Brain microvascular endothelial cell (primary cell): ENCODE results near the gene THSD7B.
"Not testable (repeated sequence)": the region's sequence is repeated elsewhere in the genome, so short reads cannot be mapped to it uniquely, and the experiment has no call there.

ENCODE experiments used
- DNase-seq: peaks from one replicate; pipeline ENCODE4 v3.0.0-alpha.2; 2020
- H3K27ac ChIP-seq: fragments of 250-450 bp; sonication (Bioruptor Pico); 2 replicates; pipeline ENCODE4 v1.5.1; 2020; ENCODE audit warnings: mild to moderate bottlenecking, moderate library complexity
- H3K27me3 ChIP-seq: fragments of 250-450 bp; sonication (Bioruptor Pico); replicated peaks from 2 replicates; pipeline ENCODE4 v1.5.1; 2020; ENCODE audit warnings: mild to moderate bottlenecking
- H3K36me3 ChIP-seq: fragments of 250-450 bp; sonication (Bioruptor Pico); replicated peaks from 2 replicates; pipeline ENCODE4 v1.5.1; 2020; ENCODE audit warnings: mild to moderate bottlenecking
- H3K4me3 ChIP-seq: 2 replicates; pipeline ENCODE4 v1.5.1; 2011; ENCODE audit warnings: low read depth, mild to moderate bottlenecking, control low read depth, low read length, moderate library complexity
- in situ Hi-C: cut with HindIII; loops from 2 replicates; pipeline ENCODE4 v1.10.0; 2017; ENCODE audit warnings: low sequenced_read_pairs, low pct_ligation_motif_present
- TF ChIP-seq, protein P1 (sequence below): IDR thresholded peaks from 2 replicates; pipeline ENCODE4 v1.5.1; 2011; ENCODE audit warnings: low read depth, mild to moderate bottlenecking, moderate library complexity, low read length, control low read depth, inconsistent platforms; ENCODE audit errors: missing control alignments

The THSD7B gene

DNA sequence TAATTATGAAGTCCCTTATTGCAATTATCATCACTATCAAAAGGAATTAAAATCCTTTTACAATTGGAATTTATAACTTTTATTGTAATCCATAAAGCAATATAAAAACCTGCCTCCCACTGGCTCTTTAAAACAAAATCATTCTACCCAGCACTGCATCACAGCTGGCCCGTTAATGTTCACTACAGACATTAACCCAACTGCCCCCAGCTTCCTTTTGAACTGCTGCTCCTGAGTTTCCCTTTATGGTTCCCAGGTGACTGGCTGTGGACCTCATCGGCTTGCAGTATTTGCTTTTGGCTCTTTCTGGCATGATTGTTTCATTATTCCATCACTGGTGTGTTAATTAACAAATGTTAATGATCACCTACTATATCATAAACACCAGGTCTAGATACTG is 535.6 kb downstream of the THSD7B start:
- TF ChIP-seq, protein P1, sequence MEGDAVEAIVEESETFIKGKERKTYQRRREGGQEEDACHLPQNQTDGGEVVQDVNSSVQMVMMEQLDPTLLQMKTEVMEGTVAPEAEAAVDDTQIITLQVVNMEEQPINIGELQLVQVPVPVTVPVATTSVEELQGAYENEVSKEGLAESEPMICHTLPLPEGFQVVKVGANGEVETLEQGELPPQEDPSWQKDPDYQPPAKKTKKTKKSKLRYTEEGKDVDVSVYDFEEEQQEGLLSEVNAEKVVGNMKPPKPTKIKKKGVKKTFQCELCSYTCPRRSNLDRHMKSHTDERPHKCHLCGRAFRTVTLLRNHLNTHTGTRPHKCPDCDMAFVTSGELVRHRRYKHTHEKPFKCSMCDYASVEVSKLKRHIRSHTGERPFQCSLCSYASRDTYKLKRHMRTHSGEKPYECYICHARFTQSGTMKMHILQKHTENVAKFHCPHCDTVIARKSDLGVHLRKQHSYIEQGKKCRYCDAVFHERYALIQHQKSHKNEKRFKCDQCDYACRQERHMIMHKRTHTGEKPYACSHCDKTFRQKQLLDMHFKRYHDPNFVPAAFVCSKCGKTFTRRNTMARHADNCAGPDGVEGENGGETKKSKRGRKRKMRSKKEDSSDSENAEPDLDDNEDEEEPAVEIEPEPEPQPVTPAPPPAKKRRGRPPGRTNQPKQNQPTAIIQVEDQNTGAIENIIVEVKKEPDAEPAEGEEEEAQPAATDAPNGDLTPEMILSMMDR: no peak
- Histone ChIP-seq H3K4me3 (no peak overlapping the region), H3K27ac (no peak overlapping the region), H3K27me3 (no peaks in the 10 kb centered on the region), H3K36me3 (no peaks in the 10 kb centered on the region)
- in situ Hi-C loops: no loop called here
- DNase-seq: no peak

DNA sequence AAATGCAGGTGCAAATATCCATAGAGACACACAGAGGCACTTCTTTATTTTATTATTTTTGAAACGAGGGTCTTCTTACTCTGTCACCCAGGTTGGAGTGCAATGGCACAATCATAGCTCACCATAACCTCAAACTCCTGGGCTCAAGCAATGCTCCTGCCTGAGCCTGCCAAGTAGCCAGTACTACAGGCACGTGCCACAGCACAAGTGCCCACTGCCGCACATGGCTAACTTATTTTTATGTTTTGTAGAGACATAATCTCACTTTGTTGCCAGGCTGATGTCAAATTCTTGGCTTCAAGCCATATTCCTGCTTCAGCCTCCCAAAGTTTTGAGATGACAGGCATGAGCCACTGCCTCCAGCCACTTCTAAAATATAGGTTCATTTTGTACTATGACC is 537.6 kb downstream of the THSD7B start:
- H3K27me3 ChIP-seq: no peaks in the 10 kb centered on the region
- no peak for DNase-seq
- H3K4me3 ChIP-seq: no peak overlapping the region
- in situ Hi-C loops: no loop called here
- H3K27ac ChIP-seq: no peak overlapping the region
- no peaks in the 10 kb centered on the region for H3K36me3 ChIP-seq
- TF ChIP-seq, protein P1: no peak

DNA sequence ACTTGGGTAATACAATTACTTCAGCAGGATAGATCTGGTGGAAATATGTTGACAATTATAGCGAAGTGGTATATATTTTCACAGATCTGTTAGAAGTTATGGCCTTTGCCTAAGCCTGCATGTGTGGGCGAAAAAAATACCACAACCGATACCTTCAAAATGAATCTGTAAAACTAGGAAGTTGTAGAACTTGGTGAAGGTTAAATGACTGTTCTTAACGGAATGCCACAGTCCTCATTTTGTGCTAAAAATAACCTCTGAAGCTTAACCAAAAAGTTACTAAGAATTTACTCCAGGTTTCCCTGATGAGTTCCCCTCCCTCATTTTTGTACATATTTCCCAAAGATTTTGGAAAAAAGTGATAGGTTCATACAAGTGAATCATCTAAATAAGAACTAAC is 550.7 kb downstream of the THSD7B start:
- DNase-seq: no peak
- no peak overlapping the region for H3K4me3 ChIP-seq
- H3K36me3 ChIP-seq: no peaks in the 10 kb centered on the region
- H3K27me3 ChIP-seq: no peaks in the 10 kb centered on the region
- in situ Hi-C loops: no loop called here
- TF ChIP-seq, protein P1: no peak
- H3K27ac ChIP-seq: no peak overlapping the region

DNA sequence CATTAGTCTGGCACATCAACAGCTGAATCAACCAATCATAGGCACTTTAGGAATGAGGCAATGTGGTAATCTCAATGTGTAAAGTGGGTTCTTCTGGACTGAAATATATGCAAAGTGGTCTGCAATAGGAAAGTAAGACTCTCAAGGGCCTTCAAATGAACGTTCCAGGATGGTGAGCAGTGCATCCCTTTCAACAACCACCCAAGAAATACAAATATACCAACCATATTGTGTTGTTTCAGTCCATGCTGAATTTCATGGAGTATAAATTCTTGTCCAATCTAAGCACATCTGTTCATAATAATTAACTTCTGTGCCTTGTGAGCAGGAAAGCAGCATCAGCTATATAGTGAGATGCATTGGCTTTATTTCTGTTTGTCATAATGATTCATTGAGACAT is 556.2 kb downstream of the THSD7B start:
- Histone ChIP-seq H3K4me3 (no peak overlapping the region), H3K36me3 (no peaks in the 10 kb centered on the region), H3K27me3 (no peaks in the 10 kb centered on the region), H3K27ac (no peak overlapping the region)
- TF ChIP-seq, protein P1: no peak
- DNase-seq: no peak
- in situ Hi-C loops: no loop called here

DNA sequence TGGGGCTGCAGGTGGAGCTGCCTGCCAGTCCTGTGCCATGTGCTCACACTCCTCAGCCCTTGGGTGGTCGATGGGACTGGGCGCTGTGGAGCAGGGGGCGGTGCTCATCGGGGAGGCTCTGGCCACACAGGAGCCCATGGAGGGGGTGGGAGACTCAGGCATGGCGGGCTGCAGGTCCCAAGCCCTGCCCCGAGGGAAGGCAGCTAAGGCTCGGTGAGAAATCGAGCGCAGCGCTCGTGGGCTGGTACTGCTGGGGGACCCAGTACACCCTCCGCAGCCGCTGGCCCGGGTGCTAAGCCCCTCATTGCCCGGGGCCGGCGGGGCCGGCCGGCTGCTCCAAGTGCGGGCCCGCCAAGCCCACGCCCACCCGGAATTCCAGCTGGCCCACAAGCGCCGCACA is 566.2 kb downstream of the THSD7B start:
- H3K27ac ChIP-seq, H3K4me3 ChIP-seq, DNase-seq, H3K27me3 ChIP-seq, in situ Hi-C loops, H3K36me3 ChIP-seq: not testable (repeated sequence)

DNA sequence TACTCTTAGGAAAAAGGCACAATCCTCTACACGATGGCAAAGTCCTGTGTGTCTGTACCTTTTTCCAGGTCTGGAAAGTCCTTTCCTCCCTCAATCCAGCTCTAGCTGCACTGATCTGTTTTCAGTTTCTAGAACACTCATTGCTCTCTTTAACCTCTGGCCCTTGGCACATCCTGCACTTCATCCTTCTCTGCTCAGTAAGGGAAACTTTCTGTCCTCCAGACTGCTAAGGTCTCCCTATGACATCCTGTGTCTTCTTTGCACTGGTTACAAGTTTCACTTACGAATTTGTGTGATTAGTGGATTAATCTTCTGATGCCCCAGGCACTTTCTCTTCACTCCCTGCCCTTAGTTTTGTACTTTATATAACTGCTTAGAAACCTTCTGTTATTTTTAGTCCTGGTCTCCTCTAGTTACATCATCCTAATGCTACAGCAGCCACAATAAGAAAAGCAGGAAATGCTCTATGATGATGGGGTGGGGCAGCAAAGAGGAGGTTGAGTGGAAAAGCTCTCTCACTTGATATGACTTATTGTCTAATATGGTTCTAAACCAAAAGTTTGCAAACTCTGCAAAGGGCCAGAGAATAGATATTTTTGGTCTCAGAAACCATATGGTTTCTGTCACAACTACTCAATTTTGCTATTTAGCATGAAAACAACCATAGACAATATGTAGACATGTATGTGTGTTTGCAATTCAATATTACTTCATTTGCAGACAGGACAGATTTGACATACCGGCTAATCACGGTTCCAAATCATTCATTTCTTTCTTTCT is 568.2 kb downstream of the THSD7B start:
- H3K4me3 ChIP-seq: no peak overlapping the region
- in situ Hi-C loops: no loop called here
- peak; percentile 36 for DNase-seq

More for the DNA sequence above, 568.2 kb downstream of the THSD7B start:
- H3K27me3 ChIP-seq: no peaks in the 10 kb centered on the region
- TF ChIP-seq, protein P1: no peak
- no peak overlapping the region for H3K27ac ChIP-seq
- no peaks in the 10 kb centered on the region for H3K36me3 ChIP-seq
